Transverse colon (tissue), 4 donors: Measurements from ENCODE around the gene MICAL2. TPM values are rescaled to one million over a fixed set of nuclear protein-coding genes. Genes with fewer than 3 reads are reported as not detected.

Experiments
- DNase-seq: peaks from one replicate; pipeline ENCODE4 v3.0.0-alpha.2; 2019
- H3K27ac ChIP-seq, 4 donors: fragments of 200-600 bp; sonication (generic); 2 replicates each; pipeline ENCODE4 v1.5.1; 2016 to 2018; ENCODE audit warnings: inconsistent platforms in 4 of 4
- H3K27me3 ChIP-seq: fragments of 200-600 bp; sonication (generic); 2 replicates; pipeline ENCODE4 v1.5.1; 2017; ENCODE audit warnings: inconsistent platforms
- H3K36me3 ChIP-seq, 4 donors: fragments of 200-600 bp; sonication (generic); 2 replicates each; pipeline ENCODE4 v1.5.1; 2017 to 2019; ENCODE audit warnings: inconsistent platforms in 4 of 4
- H3K4me1 ChIP-seq, 4 donors: fragments of 200-600 bp; sonication (generic); 2 replicates each; pipeline ENCODE4 v1.5.1; 2017 to 2020; ENCODE audit warnings: inconsistent platforms in 4 of 4
- H3K4me3 ChIP-seq, 4 donors: fragments of 200-600 bp; sonication (generic); 1 replicate in 1 of 4; 2 replicates in 3 of 4; pipeline versions ENCODE4 v1.5.1 to v1.6.1; 2017 to 2019; ENCODE audit warnings: inconsistent platforms in 4 of 4
- H3K9me3 ChIP-seq, 2 donors: fragments of 200-600 bp; sonication (generic); 2 replicates each; pipeline ENCODE4 v1.5.1; 2017 to 2019; ENCODE audit warnings: inconsistent platforms in 2 of 2
- CTCF ChIP-seq, 5 experiments: fragments of 200-600 bp in 3 of 5; fragments of 450-650 bp in 2 of 5; sonication (generic) in 3 of 5; IDR thresholded peaks; 1 replicate in 2 of 5; 2 replicates in 3 of 5; pipeline ENCODE4 v1.5.1; 2016 to 2017; ENCODE audit warnings: antibody characterized with exemption in 5 of 5, inconsistent platforms in 3 of 5, mild to moderate bottlenecking in 2 of 5, moderate library complexity in 1 of 5
- EP300 ChIP-seq: sonication (generic); formaldehyde crosslinking; IDR thresholded peaks from one replicate; pipeline ENCODE4 v1.6.1; 2017; ENCODE audit warnings: antibody characterized with exemption, low read depth
- POLR2A ChIP-seq: fragments of 450-650 bp; IDR thresholded peaks from one replicate; pipeline ENCODE4 v1.6.1; 2016; ENCODE audit warnings: antibody characterized with exemption, mild to moderate bottlenecking, moderate library complexity
- POLR2AphosphoS5 ChIP-seq, 3 donors: sonication (generic); formaldehyde crosslinking; IDR thresholded peaks; one replicate each; pipeline ENCODE4 v1.6.1; 2016; ENCODE audit warnings: antibody characterized with exemption in 3 of 3
- WGBS, 2 donors: methylation state at CpG; one replicate each; pipeline ENCODE4 v1.1.5; 2018; ENCODE audit warnings: low coverage in 1 of 2; 5-methylcytosine and 5-hydroxymethylcytosine counted together
- in situ Hi-C, 4 donors: fragments of 200-750 bp; cut with MboI; loops; one replicate each; pipeline versions ENCODE4 v1.15.0 to v1.15.1; 2017; ENCODE audit warnings: low sequenced_read_pairs in 3 of 4, low pct_ligation_motif_present in 1 of 4, low pct_unique_long_range_greater_than_20kb in 1 of 4
- intact Hi-C: fragments of 100-400 bp; cut with DNase I; formaldehyde crosslinking; loops from one replicate; pipeline ENCODE4 v1.15.1; 2023; ENCODE audit warnings: low total_unique reads
- total RNA-seq, 4 donors: library from RNA; depleted of rRNA; stranded (reverse); fragments of >200 nt; gene quantifications; one replicate each; pipeline ENCODE4 v1.1.0, GENCODE V29; 2016

The MICAL2 gene
- total RNA-seq, 4 donors from 2014 or later = 309 to 483 (median 316) TPM

GRCh38 chr11:12276831-12277475 lies 166.6 kb downstream of the MICAL2 start:
- Histone ChIP-seq H3K4me1 (peaks cover 0 to 8% (median 0%) of the 10 kb centered on the region in 4 donors), H3K27me3 (no peaks in the 10 kb centered on the region), H3K27ac (no peak overlapping the region), H3K9me3 (no peaks in the 10 kb centered on the region), H3K36me3 (no peaks in the 10 kb centered on the region), H3K4me3 (no peak overlapping the region)
- in situ Hi-C loops = loop anchor here in 3 of 4 donors (5.0 to 25.0 kb wide), 3 partner anchors 230 to 490 kb away; no protein-coding TSS in a partner anchor
- TF ChIP-seq CTCF (IDR thresholded peaks at IDR 0.05) (no peak), POLR2AphosphoS5 (IDR thresholded peaks at IDR 0.05) (no peak), EP300 (no peak), POLR2A (no peak)
- intact Hi-C loops = loop anchor here (10.0 kb wide), 1 partner anchor 472 kb away; no protein-coding TSS in a partner anchor
- no peak for DNase-seq
- WGBS, 2 donors = 86% methylated on average over 10 of the region's 10 CpGs; no CpG with 5 or more reads in 1 of the 2 donors

GRCh38 chr11:12278766-12279671 lies 168.6 kb downstream of the MICAL2 start:
- intact Hi-C loops (loop anchor here (10.0 kb wide), 1 partner anchor 474 kb away; no protein-coding TSS in a partner anchor), in situ Hi-C loops (loop anchor here in 3 of 4 donors (5.0 to 25.0 kb wide), 3 partner anchors 232 to 492 kb away; no protein-coding TSS in a partner anchor)
- TF ChIP-seq POLR2AphosphoS5 (IDR thresholded peaks at IDR 0.05) (no peak), POLR2A (no peak), EP300 (no peak), CTCF (IDR thresholded peaks at IDR 0.05) (no peak)
- Histone ChIP-seq H3K36me3 (no peaks in the 10 kb centered on the region), H3K9me3 (no peaks in the 10 kb centered on the region), H3K27me3 (no peaks in the 10 kb centered on the region), H3K4me1 (peaks cover 0 to 11% (median 0%) of the 10 kb centered on the region in 4 donors), H3K4me3 (no peak overlapping the region), H3K27ac (no peak overlapping the region)
- no peak for DNase-seq
- 68 to 75% methylated on average over 5 to 13 of the region's 13 CpGs for WGBS, 2 donors

- H3K27ac ChIP-seq = no peak overlapping the region
- WGBS, 2 donors = 80 to 84% methylated on average over 1 to 4 of the region's 4 CpGs
- no peak for TF ChIP-seq POLR2A
- no peak for TF ChIP-seq CTCF (IDR thresholded peaks at IDR 0.05)
- TF ChIP-seq POLR2AphosphoS5 (IDR thresholded peaks at IDR 0.05) = no peak
- no peak for TF ChIP-seq EP300
- peaks cover 0 to 11% (median 0%) of the 10 kb centered on the region in 4 donors for H3K4me1 ChIP-seq
- no peaks in the 10 kb centered on the region for H3K27me3 ChIP-seq
- H3K4me3 ChIP-seq = no peak overlapping the region
- DNase-seq = no peak
- intact Hi-C loops = loop anchor here (2.0 to 10.0 kb wide), 2 partner anchors 233 to 475 kb away; no protein-coding TSS in a partner anchor
- in situ Hi-C loops = loop anchor here in 3 of 4 donors (5.0 to 25.0 kb wide), 3 partner anchors 232 to 492 kb away; no protein-coding TSS in a partner anchor
- no peaks in the 10 kb centered on the region for H3K36me3 ChIP-seq
- H3K9me3 ChIP-seq = no peaks in the 10 kb centered on the region
These were observed 169.3 kb downstream of the MICAL2 start for GRCh38 chr11:12279672-12280108.
